Activated T-helper 9 cell treated with anti-CD3 and anti-CD28 coated beads, Interleukin-2, amount 50 U/mL, for 16 hours (primary cell): ENCODE data around the gene PDLIM1.
A peak's percentile ranks its signal among the peaks of the same experiment; 100 is the strongest.

Experiments used
- DNase-seq: peaks from one replicate; pipeline ENCODE4 v3.0.0-alpha.2; 2020; ENCODE audit warnings: low read depth

PDLIM1 gene

GRCh38 chr10:95263864-95264226, 27.0 kb downstream of the PDLIM1 start:
- DNase-seq = no peak

- no peak for DNase-seq
These were observed 27.9 kb downstream of the PDLIM1 start for GRCh38 chr10:95262763-95263518.

- no peak for DNase-seq
These were observed 28.9 kb downstream of the PDLIM1 start for GRCh38 chr10:95261926-95262325.

GRCh38 chr10:95260909-95261552, 29.8 kb downstream of the PDLIM1 start:
- no peak for DNase-seq

GRCh38 chr10:95260397-95260881, 30.4 kb downstream of the PDLIM1 start:
- no peak for DNase-seq

GRCh38 chr10:95257849-95258248, 33.0 kb downstream of the PDLIM1 start:
- no peak for DNase-seq

- no peak for DNase-seq
These were observed 34.5 kb downstream of the PDLIM1 start for GRCh38 chr10:95256268-95256667.

- no peak for DNase-seq
These were observed 36.2 kb downstream of the PDLIM1 start for GRCh38 chr10:95254629-95255028.

- DNase-seq = no peak
These were observed 37.1 kb downstream of the PDLIM1 start for GRCh38 chr10:95253686-95254085.

- no peak for DNase-seq
These were observed 37.8 kb downstream of the PDLIM1 start for GRCh38 chr10:95253007-95253406.

- DNase-seq = no peak
These were observed 39.9 kb downstream of the PDLIM1 start for GRCh38 chr10:95250856-95251255.

GRCh38 chr10:95249467-95249866, 41.3 kb downstream of the PDLIM1 start:
- no peak for DNase-seq

GRCh38 chr10:95248989-95249388, 41.8 kb downstream of the PDLIM1 start:
- DNase-seq = no peak

- DNase-seq = no peak
These were observed 42.8 kb downstream of the PDLIM1 start for GRCh38 chr10:95247881-95248583.

- no peak for DNase-seq
These were observed 43.5 kb downstream of the PDLIM1 start for GRCh38 chr10:95247200-95247880.

- DNase-seq = peak; percentile 8
These were observed 44.2 kb downstream of the PDLIM1 start for GRCh38 chr10:95246582-95247051.

- no peak for DNase-seq
These were observed 45.3 kb downstream of the PDLIM1 start for GRCh38 chr10:95245425-95246055.

- no peak for DNase-seq
These were observed 46.7 kb downstream of the PDLIM1 start for GRCh38 chr10:95244152-95244551.

- DNase-seq = no peak
These were observed 47.5 kb downstream of the PDLIM1 start for GRCh38 chr10:95243318-95243617.

GRCh38 chr10:95242581-95243317, 48.1 kb downstream of the PDLIM1 start:
- DNase-seq = no peak

- DNase-seq = no peak
These were observed 49.3 kb downstream of the PDLIM1 start for GRCh38 chr10:95241533-95241932.
